Loucy (cell line): Measurements from ENCODE around the gene FANCI.

Experiments
- EZH2phosphoT487 ChIP-seq: fragments of 200-600 bp; IDR thresholded peaks from 2 replicates; pipeline ENCODE4 v1.6.1; 2018; ENCODE audit warnings: antibody characterized with exemption, mild to moderate bottlenecking, moderate library complexity, borderline replicate concordance
- TF ChIP-seq, protein P1 (sequence below): fragments of 200-600 bp; sonication (generic); conservative IDR thresholded peaks from 2 replicates; pipeline ENCODE4 v1.5.1; 2014; ENCODE audit warnings: mild to moderate bottlenecking, antibody characterized with exemption, low read length

DNA sequence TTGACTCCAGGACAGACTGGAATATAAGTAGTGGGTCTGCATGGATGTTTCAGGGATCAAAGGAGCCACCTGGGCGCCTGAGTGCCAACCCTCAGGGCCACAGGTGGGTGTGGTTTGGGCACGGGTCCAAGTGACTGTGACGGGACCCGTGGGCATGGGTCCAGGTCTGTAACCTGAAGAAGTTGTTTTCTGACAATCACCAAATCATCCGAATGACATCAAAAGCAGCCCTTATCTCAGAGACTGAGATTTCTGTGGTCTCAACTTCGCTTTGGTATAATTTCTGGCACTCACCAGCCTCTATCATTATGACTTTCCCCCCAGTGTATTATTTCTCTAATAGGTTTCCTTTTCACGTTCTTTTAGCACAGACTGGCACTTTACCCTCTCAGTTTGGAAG is 46.8 kb upstream of the FANCI start:
- TF ChIP-seq, protein P1, sequence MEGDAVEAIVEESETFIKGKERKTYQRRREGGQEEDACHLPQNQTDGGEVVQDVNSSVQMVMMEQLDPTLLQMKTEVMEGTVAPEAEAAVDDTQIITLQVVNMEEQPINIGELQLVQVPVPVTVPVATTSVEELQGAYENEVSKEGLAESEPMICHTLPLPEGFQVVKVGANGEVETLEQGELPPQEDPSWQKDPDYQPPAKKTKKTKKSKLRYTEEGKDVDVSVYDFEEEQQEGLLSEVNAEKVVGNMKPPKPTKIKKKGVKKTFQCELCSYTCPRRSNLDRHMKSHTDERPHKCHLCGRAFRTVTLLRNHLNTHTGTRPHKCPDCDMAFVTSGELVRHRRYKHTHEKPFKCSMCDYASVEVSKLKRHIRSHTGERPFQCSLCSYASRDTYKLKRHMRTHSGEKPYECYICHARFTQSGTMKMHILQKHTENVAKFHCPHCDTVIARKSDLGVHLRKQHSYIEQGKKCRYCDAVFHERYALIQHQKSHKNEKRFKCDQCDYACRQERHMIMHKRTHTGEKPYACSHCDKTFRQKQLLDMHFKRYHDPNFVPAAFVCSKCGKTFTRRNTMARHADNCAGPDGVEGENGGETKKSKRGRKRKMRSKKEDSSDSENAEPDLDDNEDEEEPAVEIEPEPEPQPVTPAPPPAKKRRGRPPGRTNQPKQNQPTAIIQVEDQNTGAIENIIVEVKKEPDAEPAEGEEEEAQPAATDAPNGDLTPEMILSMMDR: no peak
- TF ChIP-seq EZH2phosphoT487: no peak
